Activated CD4-positive, CD25-positive, alpha-beta regulatory T cell (primary cell): ENCODE measurements around the gene UBXN10.

ENCODE experiments used
- DNase-seq, 4 experiments: peaks; one replicate each; lab custom pipeline; 2025; lab: John Stamatoyannopoulos, UW

UBXN10 gene, protein sequence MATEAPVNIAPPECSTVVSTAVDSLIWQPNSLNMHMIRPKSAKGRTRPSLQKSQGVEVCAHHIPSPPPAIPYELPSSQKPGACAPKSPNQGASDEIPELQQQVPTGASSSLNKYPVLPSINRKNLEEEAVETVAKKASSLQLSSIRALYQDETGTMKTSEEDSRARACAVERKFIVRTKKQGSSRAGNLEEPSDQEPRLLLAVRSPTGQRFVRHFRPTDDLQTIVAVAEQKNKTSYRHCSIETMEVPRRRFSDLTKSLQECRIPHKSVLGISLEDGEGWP

DNA sequence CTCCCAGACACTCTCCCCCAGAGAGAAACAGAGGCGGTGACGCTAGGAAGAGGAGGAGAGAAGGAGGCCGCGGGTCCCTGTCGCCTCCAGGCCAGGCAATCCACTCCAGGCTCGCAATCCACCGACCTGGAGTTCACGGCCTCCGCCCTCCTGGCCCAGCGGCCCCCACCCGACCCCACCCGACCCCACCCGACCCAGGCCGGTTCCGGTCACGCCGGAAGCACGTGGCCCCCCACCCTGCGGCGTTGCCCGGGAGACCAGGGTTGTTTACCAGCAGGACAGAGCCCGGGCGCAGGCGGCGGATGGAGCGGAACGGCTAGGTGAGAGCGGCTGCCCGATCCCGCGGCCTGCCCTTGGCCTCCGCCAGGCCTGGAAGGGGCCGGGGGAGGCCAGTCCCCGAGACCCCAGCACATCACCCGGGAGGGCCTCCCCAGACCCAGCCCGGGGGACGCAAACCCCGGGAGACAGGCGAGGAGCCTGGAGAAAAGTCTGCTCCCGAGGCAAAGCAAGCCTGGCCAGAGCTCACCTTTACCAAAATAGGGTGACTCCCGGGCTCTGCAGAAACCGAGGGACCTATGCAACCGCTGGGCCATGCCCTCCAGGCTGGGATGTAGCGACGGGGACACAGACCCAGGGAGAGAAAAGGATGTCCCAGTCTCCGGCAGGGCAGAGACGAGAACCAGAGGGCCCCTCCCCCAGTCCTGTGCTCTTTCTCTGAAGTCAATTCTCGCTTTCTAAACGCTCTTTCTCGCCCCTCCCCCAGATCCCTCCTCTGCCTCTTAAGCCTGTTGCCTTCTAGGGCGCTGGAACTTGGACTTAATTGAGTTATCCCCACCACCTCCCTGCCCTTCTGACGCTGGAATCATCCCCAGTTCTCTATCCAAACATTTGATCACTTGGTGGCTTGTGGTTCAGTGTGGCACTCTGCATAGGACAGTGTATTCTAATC, at the start of gene UBXN10, which contains the start of gene PLA2G2C:
UBXN10 (plus strand) TSS at position 263 of the 949 bp plus-strand sequence. CDS start 4,466 bp downstream, outside the sequence.
PLA2G2C (minus strand) TSS at position 685 of the 949 bp plus-strand sequence. CDS start 9,155 bp downstream, outside the sequence.
- peak; percentile 10 to 29 (median 20) for DNase-seq

DNA sequence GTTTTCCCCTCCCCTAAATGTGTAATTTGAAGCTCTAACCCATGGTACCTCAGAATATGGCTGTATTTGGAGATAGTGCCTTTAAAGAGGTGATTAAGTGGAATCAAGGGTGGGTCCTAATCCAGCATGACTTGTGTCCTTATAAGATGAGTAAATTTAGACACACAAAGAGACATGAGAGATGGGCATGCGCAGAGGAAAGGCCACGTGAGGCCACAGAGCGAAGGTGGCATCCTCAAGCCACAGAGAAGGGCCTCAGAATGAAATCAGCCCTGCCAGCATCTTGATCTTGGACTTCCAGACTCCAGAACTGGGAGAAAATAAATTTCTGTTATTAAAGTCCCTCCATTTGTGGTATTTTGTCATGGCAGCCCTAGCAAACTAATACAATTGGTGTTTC, 49.6 kb upstream of the UBXN10 start:
- DNase-seq, result no peak

DNA sequence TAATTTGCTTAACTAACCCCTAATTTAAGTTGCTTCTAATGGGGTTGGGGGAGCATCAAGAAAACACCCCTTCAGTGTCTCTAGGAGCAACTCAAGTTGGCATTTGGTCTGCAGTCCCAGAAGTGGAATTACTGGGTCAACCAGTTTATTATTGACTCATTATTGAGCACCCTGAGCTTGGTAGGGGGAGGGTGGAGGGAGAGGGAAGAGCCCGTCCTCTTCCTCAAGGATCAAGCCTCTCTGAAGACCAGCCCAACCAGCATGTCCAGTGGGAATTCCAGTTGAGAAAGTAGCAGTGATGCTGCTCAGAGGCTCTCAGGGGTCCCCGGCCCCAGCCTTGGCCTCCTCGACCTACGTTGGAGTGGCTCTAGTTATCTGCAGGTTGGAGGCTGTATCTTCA, 48.8 kb upstream of the UBXN10 start:
- DNase-seq, result no peak

DNA sequence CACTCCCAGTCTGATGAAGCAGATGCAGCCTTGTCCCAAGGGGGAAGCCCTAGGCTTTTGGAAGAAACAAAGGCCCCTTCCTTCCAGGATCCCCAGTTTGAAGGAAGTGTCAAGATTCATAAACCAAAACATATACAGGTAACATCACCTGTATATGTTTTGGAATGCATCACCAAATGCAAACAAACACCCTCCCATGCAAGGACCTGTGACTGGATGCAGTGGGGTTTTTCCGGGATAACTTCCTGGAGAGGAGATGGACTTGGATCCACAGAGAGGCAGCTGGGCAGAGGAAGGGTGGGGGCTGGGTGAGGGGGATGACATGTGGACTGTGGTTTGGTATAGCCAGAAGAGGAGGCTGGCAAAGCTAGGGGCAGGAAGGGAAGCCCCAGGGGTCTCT, 48.3 kb upstream of the UBXN10 start:
- DNase-seq, result no peak

DNA sequence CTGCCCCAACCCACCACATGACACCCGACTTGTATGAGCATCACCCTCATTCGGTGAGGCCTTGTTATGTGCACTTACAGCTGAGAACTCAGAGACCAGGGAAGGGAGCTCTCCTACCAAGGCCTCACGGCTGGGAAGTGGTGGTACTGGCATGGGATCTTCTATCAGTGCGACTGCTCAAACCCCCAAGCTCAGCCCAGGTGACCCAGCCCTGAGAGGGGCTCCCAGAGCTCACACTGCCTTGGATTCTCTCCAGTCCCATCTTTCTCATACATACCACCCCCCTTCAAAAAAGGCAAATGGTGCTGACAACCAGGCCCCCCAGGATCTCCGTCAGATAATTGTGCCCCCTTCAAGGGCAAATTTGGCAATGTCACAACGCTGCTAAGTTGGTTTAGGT, 47.5 kb upstream of the UBXN10 start:
- DNase-seq, result no peak

DNA sequence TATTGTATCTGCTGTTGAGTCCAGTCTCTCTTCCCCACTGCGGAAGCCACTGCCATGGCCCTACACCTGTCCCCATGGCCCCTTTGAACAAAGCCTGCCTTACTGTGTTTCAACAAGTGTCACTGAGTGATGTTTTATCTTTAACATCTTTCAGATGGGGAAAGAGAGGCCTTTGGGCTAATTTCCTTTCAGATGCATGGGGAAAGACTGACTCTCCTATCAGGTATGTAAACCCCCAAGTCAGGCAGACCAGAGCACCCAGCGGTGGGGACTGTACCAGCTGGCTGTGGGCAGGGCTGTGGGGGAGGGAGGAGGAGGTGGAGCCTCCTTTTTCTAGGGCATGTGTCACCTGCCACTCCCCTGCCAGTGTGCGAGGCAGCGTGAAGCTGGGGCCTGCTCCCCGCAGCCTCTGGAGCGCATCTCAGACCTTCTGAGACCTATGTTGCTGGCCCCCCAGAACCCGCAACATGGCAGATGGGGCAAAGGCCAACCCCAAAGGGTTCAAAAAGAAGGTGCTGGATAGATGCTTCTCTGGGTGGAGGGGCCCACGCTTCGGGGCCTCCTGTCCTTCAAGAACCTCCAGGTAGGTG, 46.8 kb upstream of the UBXN10 start, which contains the start of gene PLA2G2F:
PLA2G2F (plus strand) TSS at position 363 of the 590 bp plus-strand sequence; CDS start at position 468, 105 bp downstream.
- no peak for DNase-seq

DNA sequence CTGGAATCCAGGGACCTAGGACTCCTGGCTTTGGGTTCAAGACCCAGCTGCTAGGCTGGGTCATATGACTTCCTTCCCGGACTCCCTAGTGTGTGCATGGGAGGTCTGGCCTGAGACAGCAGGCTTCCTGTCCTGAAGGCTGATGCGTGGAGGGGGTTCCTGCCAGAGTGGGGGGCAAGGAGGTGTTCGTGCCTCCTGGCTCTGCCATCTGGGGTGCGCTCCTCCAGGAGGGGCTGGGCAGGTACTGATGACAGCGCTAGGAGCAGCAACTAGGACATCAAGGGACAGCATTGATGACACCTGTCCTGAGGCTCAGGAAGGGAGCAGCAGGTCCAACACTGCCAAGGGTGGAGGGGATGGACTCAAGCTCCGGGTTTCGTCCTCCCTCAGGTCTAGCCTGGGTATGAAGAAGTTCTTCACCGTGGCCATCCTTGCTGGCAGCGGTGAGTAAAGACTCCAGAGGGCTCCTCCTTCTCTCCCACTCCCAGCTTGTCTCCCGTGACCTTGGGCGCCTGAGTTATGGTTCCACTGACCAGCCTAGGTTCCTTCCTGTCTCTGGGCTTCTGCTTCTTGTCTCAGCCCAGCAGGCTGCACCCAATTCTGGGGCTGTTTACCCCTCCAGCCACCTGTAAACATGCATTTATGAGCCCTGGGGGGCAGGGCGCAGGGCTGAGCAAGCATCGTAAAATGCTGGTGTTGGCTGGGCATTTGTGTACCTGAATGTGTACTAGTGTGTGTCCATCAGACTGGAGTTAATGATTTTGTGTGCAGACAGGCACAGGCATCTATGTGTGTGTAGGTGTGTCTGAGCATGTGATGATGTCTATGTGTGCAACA, 45.9 kb upstream of the UBXN10 start:
- no peak for DNase-seq

DNA sequence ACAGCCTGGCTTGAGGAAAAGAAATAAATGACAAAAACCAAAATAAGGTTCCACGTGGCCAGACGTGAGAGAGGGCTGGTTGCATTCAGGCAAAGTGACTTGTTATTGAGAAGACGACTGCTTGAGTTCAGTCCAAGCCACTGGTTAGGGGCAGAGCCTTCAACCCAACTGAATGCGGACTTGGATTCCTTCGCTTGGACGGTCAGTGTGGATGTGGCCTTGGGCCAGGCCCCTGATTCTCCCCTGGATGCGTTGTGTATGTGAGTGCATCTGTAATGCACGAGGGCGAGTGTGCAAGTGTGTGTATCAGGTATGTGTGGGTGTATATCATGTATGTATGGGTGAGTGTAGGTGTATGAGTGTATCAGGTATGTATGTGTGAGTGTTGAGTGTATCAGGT, 44.9 kb upstream of the UBXN10 start:
- no peak for DNase-seq

DNA sequence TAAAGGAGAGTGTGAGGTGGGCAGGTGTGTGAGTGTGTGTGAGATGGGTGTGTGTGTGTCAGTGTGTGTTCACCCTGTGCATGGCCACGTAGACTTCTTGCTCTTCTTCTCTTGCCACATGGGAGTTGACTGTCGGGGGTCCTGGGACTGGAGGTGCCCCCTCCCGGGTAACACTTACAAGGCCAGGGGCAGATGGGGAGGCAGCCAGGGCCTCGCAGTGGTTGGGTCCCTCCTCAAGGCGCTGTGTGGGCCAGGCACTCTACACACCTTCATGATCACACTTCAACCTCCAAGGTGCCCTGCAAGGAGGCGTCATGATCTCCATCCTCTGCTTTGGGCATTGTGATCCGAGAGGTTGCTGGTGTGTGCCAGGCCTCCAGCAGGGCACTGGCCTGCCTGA, 44.4 kb upstream of the UBXN10 start:
- no peak for DNase-seq

DNA sequence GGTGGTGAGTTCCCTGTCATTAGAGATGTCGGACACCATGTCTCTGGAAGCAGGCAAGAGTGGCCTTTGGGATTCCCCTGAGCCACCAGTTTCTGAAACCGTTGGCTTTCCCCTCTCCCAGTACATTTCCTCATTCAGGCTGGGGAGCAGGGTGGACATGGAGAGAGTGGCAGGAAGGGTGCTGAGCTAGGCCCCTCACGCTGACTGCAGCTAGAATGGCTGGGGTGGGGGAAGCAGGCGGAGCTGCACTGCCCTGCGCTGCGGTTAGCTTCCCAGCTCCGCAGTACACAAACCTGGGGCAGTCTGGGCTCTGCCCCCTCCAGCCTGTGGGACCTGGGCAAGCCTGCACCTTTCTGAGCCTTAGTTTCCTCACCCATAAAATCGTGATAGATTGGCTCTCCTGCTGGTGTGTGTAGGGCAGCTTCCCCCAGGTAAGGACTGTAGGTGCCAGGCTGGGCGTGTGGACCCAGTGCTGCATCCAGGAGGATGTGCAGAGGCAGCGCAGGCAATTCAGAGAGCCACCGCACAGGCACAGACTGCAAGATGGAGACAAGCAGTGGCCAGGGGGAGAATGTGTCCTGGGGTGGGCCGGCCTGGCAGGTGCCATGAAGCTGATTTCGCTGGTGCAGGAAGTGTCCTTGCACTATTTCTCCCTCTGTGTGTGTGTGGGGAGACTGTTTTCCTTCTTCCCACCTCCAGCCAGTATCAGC, 43.7 kb upstream of the UBXN10 start:
- DNase-seq, result no peak

DNA sequence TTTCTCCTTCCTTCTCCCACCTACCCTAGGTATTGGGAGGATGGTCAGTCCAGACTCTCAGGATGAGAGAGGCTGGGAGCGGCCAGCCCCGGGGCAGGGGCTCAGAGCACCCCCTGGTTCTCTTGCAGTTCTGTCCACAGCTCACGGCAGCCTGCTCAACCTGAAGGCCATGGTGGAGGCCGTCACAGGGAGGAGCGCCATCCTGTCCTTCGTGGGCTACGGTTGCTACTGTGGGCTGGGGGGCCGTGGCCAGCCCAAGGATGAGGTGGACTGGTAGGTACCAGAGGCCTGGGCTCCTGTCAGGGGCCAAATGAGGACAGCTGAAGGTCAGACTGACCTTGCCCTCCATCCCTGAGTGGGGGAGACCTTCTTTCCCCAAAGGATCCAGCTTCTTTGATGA, 42.6 kb upstream of the UBXN10 start:
- no peak for DNase-seq

DNA sequence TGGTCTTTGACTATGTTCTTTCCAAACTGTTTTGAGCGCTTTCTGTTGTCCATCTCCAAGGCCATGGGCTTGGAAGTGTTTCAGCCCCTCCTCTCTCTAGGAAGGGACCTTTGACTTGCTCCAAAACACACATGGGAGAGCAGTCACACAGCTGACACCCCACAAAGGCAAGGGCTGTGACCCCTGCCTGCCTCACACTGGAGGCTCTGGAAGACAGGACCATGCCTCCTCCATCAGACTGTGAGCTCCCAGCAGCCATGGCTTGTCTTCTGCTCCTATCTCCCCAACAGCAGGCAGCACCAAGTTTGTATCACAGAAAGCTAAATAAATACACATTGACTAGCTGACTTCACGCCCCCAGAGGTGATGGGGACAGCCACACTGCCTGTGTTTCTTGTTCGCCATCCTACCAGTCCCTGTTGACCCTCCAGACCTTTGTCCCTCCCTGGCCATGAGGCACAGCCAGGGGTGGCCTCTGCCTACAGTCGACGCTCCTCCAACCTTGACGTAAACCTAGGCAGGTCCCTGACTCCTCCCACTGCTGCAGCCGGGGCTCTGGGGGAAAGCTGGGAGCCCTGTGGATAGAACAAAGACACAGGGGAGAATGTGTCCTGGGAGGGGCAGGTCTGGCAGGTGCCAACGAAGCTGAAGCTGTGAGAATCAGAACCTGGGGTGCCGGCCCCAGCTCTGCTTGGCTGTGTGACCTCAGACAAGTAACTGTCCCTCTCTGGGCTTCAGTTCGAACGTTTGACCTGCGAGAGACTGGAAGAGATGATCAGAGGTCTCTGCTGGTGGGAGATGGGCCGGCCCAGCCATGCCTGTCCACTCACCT, 41.9 kb upstream of the UBXN10 start:
- no peak for DNase-seq

DNA sequence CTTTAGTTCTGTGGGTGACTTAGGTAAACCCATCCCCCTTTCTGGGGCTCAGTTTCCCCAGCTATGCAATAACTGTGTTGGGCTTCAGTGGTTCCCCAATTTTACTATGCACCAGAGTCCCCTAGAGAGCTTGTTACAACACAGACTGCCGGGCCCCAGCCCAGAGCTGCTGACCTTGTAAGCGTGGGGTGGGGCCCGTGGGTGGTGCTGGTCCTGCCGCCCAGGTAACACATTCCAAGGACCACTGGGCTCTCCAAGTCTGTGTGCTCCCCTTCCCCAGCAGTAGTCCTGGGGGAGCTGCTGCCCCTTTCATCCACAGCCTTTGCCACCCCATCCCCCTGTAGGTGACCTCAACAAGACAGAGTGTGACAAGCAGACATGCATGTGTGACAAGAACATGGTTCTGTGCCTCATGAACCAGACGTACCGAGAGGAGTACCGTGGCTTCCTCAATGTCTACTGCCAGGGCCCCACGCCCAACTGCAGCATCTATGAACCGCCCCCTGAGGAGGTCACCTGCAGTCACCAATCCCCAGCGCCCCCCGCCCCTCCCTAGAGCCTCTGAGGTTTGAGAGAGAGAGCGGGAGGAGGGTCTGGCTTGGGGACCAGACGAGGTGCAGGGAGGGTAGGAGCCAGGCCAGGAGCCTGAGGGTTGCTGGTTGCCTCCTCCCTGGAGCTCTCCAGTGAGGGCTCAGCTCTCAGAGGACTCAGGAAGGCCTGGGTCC, 37.9 kb upstream of the UBXN10 start:
- DNase-seq, result no peak

DNA sequence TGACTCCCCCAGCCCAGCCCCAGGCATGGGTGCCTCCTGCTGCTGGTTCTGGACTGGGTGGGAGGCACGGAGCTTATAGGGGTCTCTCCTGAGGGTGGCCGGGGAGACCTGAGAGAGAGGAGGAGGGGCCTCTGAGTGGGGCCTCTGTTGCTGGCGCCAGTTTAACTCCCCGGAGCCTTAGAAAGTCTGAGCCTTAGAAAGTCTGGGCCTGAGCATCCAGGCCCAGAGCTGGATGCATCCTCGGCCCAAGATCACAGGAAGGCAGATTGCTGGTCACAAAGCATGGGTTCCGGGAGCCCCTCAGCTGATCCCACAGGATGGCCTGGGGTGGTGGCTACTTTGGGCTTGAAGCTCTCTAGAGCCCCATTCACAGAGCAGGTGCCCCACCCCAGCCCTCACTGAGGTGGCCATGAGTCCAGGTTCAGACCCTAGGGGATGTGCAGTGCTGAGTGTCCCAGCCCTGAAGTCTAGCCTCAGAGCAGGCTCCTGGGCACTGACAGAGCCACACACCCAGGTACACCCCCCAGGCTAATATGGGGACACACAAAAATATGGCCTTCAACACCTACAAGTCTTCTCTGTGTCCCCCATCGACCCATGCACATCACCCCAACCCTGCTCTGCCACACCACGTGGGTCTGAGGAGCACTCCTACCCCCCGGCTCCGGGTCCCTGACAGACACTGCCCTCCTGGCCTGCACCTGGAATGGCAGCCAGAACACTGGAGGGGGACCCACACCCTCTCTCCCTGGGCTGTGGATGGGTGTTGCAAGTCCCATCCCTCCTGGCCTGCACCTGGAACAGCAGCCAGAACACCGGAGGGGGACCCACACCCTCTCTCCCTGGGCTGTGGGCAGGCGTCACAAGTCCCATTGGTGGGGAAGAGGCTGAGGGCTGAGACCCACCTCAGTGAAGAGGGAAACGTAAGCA, 37.1 kb upstream of the UBXN10 start:
- no peak for DNase-seq

DNA sequence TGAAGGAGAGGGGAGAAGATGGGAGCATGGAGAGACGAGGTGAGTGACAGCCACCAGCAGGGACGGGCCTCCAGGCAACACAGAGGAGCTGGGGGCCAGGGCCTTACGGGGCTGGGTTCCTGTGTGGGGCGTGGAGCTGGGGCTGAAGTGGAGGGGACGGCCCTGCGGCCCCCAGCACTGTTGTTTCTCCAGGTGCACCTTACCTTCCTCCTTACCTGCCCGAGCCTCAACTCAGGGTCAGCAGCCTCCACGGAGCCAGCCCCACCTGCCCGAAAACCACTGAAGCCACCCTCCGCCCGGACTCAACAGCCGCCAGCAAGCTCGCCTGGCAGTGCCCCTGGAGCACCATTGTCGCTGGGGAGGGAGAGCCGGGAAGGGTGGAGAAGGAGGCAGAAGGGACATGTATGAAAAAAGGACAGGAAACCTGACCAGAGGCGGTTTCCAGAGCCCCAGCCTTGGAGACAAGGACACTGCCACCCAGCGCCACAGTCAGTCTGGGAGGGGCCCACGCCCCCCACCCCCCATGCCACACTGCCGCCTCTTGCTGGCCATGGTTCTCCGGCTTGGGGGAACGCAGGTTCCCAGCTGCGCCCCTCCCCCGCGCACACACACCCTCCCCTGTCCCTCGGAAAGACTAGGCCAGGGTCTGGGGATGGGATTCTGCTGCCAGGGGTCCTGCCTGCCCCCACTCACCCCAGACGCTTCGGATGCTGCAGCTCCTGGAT, 36.1 kb upstream of the UBXN10 start:
- DNase-seq, result no peak

DNA sequence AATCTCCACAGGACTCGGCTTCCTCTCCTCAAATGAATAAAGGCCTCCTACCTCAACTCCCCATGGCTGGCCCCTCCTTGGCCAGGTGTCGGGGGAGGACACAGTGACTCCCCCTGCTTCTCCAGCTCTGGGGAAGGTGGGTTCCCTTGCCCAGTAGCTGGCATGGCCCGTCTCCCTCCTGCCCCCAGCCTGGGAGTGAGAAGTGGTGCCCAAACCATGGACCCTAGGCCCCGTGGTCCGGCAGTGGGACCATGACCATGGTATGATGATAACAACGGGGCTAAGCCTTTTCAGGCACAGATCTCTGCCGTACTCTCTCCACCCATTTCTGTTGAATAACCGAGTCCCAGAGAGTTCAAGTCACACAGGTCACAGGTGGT, 35.6 kb upstream of the UBXN10 start:
- DNase-seq, result no peak

DNA sequence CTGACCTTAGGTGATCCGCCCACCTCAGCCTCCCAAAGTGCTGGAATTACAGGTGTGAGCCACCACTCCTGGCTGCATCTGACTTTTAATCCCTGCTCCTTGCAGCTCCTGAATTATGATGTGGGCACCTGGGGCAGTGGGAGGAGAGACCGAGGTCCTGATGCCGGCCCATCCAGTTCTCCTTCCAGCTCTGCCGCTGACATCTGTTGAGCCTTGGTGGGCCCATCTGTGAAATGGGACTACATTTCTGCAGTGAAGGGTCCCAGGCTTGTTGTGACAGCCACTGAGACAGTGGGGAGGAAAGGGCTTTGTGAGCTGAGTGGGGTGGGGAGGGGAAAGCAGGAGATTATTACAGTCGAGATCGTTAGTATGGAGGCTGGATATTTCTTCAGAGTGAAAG, 34.9 kb upstream of the UBXN10 start:
- no peak for DNase-seq
